Measurements from ENCODE around the gene PGAP6.
"Not testable (repeated sequence)": the region's sequence is repeated elsewhere in the genome, so short reads cannot be mapped to it uniquely, and the experiment has no call there.

The PGAP6 gene

DNA sequence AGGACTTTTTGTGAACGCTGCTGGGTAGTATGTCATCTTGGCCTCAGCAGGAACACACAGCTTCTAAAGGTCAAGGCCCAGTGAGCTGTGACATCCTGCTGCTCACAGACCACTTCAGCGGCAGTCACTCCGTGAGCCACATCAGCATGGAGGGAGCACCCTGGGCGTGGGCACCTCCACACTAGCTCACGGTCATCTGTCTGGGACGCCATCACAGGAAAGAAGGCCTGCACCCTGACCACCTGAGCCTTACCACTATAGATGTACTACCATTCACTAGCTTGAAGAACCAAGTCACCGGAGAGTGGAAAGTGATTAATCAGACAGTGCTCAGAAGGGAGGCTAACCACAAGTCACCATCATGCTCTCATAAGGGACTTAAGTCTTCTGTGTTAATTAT is 32.6 kb downstream of the PGAP6 start:
- DNase-seq (ENCODE audit: low spot score), result no peak

DNA sequence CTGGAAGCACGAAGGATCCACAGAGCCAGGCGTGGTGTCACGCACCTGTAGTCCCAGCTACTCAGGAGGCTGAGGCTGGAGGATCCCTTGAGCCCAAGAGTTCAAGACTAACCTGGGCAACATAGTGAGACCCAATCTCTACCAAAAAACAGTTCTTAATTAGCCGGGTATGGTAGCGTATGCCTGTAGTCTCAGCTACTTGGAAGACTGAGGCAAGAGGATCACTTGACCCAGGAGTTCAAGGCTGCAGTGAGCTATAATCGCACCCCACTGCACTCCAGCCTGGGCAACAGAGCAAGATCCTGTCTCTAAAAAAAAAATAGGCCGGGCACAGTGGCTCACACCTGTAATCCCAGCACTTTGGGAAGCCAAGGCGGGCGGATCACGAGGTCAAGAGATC is 33.3 kb downstream of the PGAP6 start:
- DNase-seq (ENCODE audit: low spot score), result not testable (repeated sequence)

DNA sequence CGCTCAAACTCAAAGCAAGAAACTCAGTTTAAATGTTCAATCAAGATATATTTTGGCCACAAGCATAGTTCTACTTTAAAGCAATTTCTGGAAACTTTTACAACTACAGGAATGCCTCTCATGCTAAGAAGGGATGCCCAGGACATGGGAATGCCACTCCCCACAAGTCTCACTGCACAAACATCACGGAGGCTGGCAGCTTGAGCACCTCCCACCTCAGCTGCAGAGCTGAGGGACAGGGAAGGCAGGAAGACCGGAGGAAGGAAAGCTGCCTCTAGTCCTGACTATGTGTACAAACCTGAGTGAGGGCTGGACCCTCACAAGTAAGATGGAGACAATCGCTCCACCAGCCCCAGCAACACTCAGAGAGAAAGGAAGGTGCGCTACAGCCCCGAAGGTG is 34.6 kb downstream of the PGAP6 start:
- DNase-seq (ENCODE audit: low spot score), result no peak

DNA sequence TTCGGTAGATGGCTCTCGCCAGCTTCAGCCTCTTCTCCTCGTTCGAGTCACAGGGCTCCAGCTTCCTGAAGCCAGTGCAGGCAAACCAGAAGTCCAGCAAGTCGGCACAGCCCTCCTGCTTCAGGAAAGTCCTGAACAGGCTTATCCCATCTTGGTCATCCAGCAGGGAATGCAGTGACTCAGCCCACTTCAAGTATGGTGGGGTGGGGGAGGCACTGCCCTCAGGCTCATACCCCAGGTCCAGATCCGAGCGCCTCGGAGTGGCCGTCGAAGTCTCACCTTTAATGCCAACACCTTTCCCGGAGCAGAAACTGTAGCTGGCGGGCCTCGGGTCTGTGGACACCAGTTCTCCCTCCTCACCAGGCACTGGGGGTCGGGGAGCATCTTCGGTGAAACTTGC is 35.2 kb downstream of the PGAP6 start:
- DNase-seq (ENCODE audit: low spot score), result no peak

DNA sequence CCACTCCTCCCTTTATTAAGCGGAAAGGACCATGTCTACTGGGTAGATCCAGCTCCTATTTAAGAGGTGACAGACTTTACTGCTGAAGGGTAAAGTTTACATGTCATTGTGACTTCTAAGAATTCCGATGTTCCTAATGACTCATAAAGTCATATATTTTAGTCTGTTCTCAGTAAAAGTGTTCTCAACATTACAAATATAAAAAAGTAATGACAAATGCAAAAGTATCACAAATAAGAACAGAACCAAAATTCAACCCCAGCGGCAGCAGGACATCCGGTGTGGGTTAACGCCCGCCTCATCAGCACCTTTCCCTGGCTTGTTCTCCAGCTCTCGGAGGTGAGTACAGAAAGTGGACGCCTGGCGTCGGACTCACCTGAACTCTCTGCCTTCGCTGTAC is 36.0 kb downstream of the PGAP6 start:
- no peak for DNase-seq (ENCODE audit: low spot score)

DNA sequence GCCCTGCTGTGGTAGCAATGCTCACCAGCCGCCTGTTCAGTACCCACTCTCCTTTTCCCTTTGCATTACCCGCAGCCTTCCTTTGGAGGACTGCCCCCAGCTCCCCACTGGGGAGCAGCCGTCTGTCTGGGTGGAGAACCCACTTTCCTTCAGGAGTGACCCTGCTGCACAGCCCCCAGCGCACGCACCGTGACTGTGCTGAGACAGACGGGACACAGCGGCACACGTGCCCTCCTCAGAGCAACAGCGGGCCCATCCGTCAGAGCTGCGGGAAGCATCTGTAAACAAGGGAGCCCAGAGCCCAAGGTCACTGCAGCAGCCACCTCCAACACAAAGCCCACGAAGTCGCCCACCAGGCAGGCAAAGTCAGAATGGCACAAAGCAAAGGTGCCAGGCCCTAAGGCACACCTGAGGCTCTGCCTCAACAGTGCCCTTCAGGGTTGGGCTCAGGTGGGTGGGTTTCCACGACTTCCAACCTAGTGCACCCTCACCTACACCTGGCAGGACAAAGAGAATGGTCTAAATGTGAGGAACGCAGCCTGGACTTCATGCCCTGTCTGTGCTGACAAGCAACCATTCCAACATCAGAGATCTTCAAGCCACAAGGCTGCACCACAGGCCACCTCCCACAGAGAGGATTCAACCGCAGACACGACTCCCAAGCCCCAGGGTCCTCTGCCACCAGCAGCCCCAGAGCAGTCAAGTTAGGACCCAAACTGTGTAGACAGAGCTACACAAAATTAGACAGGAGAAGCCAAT is 39.1 kb downstream of the PGAP6 start:
- DNase-seq (ENCODE audit: low spot score), result no peak

DNA sequence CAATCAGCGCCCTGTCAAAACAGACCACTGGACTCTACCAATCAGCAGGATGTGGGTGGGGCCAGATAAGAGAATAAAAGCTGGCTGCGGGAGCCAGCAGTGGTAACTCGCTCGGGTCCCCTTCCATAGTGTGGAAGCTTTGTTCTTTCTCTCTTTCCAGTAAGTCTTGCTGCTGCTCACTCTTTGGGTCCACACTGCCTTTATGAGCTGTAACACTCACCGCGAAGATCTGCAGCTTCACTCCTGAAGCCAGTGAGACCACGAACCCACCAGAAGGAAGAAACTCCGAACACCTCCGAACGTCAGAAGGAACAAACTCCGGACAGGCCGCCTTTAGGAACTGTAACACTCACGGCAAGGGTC is 39.8 kb downstream of the PGAP6 start:
- not testable (repeated sequence) for DNase-seq (ENCODE audit: low spot score)

DNA sequence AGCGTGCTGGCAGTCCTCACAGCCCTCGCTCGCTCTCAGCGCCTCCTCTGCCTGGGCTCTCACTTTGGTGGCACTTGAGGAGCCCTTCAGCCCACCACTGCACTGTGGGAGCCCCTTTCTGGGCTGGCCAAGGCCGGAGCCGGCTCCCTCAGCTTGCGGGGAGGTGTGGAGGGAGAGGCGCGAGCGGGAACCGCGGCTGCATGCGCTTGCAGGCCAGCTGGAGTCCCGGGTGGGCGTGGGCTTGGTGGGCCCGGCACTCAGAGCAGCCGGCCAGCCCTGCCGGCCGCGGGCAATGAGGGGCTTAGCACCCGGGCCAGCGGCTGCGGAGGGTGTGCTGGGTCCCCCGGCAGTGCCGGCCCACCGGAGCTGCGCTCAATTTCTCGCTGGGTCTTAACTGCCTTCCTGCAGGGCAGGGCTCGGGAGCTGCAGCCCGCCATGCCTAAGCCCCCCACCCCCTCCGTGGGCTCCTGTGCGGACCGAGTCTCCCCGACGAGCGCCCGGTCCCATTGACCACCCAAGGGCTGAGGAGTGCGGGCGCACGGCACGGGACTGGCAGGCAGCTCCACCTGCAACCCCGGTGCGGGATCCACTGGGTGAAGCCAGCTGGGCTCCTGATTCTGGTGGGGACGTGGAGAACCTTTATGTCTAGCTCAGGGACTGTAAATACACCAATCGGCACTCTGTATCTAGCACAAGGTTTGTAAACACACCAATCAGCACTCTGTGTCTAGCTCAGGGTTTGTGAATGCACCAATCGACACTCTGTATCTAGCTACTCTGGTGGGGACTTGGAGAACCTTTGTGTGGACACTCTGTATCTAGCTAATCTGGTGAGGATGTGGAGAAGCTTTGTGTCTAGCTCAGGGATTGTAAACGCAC is 40.4 kb downstream of the PGAP6 start:
- DNase-seq (ENCODE audit: low spot score), result not testable (repeated sequence)

DNA sequence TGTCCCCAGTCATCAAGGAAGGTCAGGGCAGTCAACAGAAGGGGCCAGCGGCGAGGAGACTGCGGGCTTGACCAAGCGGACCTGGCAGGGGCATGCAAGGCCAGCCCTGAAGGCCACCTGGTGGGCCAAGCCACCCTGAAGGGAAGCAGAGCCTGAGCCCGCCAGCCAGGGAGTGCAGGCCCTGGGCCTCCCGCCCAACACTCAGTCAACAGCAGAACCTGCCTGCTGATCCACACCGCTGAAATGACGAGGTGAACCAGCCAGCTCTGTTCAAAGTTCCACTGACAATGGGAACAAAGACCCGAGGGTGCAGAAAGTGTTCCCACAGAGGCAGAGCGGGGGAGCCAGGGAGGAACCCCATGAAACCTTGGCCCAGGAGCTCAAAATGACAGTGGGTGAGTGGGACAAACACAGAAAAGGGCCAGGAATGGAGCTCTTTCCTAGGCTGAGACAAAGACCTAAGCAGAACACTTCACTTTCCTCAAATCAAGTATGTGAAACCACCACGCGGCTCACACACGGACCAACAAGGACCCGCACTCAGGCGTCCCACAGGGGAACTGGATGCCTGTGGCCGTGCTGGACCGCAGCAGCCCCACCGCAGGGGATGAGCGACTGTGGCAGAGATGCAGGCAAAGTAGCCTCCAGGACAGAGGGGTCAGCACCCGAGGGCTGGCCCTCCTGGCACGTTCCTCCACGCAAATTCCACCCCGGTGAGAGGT is 41.2 kb downstream of the PGAP6 start:
- no peak for DNase-seq (ENCODE audit: low spot score)

DNA sequence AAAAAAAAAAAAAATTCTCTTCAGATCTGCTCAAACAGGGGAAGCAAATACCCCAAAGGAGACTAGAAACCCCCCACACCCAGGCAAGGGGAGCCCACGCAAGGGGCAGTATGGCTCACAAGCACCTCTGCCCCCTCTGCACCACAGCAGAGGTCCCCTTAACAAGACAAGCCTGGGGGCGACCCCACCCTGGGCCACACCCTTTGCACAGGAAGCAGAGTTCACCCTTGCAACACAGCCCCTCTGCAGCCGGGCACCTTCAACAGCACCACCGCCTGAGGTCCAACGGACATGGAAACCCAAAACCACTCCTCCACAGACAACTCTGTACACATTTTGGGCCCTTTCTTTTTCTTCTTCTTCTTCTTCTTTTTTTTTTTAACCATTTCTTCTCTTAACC is 42.1 kb downstream of the PGAP6 start:
- DNase-seq (ENCODE audit: low spot score), result no peak

DNA sequence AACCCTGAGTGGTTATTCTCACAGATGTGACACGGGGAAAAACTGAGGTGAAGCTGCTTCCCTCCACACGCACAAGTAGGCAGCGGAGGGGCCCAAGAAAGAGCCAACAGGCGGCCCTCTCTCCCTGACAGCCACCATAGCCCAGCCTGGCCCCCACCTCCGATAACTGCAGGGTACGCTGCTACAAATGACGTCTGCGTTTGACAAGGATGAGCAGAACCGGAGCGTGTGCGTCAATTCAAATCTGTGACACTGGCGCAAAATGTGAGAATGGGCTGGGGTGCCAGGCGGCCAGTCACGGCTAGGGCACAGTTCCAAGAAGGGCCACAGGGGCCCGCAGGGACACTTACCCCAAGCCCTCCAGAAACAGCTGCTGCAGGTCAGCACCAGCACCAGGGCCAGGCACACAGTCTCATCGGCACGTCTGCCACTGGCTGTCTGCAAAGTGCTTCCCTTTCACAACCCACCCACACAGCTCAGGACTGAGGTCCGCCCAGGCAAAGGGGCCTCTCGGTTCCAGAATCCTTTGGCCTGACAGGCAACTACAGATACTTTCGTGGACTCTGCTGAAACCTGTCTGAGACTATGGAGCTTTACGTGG is 43.7 kb downstream of the PGAP6 start:
- no peak for DNase-seq (ENCODE audit: low spot score)

DNA sequence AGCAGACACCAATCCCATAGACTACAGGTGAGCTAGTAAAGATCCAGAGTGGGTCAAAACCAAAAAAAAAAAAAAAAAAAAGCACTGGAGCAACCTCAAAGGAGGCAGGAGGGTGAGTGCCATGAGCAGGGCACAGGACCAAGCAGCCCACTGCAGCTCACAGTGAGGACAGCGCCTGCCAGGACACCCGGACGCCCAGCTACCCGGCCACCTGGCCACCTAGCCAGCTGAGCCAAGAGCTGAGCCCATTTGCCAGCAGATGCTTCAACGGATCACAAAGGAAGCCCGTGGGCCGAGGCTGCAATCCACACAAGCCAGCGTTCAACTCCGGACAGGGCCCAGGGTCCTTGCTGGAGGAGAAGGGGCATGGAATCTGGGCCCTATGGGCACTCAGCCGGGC is 44.3 kb downstream of the PGAP6 start:
- DNase-seq (ENCODE audit: low spot score), result no peak

DNA sequence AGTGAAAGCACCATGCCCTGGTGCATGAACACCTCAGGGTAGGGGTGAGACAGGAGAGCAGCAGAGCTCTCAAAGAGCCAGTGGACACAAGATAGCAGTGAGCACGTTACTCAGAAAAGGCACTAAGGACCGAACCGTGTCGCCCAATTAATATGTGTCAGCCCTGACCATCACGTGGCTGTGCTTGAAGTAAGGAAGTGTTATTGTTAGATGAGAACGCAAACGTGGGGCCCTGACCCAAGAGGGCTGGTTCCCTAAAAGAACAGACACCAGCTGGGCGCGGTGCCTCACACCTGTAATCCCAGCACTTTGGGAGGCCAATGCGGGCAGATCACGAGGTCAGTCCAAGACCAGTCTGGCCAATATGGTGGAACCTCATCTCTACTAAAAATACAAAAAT is 45.5 kb downstream of the PGAP6 start:
- DNase-seq (ENCODE audit: low spot score), result no peak

DNA sequence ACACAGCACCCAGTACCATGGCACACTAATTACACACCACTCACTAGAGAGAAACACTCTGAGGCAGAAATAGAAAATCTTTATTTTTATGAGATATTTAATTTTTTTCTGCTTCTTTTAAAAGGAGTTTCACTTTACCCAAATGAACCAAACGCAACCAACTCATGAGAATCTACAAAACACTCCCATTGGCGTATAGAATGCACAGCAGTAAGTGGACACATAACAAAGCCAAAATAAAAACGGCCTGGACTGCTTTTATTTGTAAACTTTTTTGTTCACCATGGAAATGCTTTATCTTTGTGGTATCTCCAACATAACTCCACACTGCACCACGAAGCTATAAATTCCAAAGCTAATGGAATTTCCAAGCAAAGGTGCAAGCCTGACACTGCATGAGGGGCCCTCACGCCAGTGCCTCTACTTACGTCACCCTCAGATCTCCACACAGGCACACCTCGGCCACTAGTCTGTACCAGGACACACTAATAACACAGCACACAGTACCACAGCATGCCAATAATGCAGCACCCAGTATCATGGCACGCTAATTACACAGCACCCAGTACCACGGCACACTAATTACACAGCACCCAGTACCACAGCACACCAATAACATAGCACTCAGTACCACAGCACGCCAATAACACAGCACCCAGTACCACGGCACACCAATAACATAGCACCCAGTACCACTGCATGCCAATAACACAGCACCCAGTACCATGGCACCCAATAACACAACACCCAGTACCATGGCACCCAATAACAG is 46.7 kb downstream of the PGAP6 start:
- not testable (repeated sequence) for DNase-seq (ENCODE audit: low spot score)

DNA sequence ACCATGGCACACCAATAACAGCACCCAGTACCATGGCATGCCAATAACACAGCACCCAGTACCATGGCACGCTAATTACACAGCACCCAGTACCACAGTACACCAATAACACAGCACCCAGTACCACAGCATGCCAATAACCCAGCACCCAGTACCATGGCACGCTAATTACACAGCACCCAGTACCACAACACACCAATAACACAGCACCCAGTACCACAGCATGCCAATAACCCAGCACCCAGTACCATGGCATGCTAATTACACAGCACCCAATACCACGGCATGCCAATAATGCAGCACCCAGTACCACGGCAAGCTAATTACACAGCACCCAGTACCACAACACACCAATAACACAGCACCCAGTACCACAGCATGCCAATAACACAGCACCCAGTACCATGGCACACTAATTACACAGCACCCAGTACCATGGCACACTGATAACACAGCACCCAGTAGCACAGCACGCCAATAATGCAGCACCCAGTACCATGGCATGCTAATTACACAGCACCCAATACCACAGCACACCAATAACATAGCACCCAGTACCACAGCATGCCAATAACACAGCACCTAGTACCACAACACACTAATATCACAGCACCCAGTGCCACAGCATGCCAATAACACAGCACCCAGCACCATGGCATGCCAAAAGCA is 47.5 kb downstream of the PGAP6 start:
- DNase-seq (ENCODE audit: low spot score), result not testable (repeated sequence)

DNA sequence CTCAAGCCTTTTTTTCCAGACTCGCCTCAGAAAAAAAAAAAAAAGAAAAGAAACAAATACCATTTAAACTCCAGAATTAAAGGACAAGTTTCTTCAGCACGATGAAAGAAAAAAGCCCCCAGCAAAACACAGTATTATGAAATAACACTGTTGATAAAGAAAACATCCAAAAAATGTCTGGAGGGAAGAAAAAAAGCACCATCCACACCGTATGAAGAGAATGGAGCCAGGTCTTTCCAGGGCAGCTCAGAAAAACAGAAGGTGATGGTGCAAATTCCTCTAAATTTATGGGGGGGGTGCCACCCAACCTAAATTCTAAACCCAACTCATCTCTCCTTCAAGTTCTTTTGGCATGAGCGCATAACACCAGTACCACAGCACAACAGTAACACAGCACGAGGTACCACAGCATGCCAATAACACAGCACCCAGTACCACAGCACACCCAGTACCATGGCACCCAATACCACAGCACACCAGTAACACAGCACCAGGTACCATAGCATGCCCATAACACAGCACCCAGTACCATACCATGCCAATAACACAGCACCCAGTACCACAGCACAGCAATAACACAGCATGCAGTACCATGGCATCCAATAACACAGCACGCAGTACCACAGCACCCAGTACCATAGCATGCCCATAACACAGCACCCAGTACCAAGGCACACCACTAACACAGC is 48.2 kb downstream of the PGAP6 start:
- no peak for DNase-seq (ENCODE audit: low spot score)

DNA sequence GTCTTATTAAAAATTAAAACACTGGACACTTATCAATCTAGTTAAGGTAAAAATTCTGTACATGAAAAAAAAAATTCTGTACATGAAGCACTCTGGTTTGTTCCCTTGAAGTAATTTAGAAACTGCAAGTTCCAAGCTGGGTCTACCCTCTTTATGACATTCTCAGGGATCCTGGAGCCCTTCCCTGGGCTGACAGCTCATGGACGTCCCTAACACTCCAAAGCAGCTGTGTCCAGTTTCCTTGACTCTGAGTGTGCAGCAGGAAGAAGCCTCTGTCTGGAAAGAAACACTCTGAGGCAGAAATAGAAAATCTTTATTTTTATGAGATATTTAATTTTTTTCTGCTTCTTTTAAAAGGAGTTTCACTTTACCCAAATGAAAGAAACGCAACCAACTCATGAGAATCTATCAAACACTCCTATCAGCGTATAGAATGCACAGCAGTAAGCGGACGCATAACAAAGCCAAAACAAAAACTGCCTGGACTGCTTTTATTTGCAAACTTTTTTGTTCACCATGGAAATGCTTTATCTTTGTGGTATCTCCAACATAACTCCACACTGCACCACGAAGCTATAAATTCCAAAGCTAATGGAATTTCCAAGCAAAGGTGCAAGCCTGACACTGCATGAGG is 50.5 kb downstream of the PGAP6 start:
- not testable (repeated sequence) for DNase-seq (ENCODE audit: low spot score)

DNA sequence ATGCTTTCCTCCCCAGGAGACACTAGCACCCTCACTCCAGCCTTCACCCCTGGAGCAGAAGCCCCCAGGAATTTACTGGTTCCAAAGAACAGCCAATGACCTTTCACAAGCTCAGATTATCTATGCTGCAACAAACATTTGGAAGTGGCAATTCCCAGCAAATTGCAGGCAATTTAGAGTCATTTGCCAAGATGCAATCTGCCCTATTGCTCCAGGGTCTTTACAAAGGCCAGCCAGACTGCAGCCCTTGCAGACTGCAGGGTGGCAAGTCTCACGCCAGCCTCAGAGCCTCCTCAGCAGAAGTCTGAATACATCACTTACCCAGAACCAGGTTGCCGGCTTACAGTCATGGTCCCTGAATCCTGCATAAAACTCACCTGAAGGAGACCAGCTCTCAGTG is 51.0 kb downstream of the PGAP6 start:
- DNase-seq (ENCODE audit: low spot score), result no peak

DNA sequence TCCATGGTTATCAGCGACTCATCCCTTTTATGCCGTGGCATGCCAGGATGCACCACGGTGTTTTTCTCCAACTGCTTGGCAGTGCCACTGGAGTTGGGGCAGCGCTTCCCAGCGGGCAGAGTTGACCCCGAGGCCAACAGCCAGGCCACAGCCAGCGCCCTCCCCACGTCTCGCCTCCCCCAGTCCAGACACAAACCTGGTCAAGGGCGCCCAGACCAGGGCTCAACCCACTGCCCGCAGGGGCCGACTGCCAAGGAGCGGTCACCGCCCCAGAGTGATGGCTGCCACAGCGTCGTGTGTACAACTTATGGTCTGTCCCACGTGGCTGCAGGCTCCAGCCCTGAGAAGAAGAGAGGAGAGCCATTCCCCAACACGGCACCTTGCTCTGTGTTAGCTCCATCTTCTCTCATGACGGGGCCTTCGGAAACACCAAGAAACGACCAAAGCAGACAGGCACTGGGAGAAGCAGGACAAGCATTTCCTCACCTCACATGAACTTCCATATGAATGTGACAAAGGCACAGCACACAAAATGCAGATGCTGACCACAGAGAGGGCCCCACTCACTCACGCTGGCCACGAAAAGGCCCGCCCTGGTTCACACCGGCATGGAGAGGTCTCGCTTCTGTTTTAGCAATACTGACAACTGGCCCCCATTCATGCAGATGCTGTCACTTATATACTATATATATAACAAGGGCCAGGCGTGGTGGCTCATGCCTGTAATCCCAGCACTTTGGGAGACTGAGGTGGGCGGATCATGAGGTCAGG is 56.2 kb downstream of the PGAP6 start:
- no peak for DNase-seq (ENCODE audit: low spot score)

All from iPS-NIHi11 (cell line).